Body of pancreas (tissue), 4 donors: ENCODE measurements around the gene CCSER2. TPM values are rescaled to one million over a fixed set of nuclear protein-coding genes. Genes with fewer than 3 reads are reported as not detected.

Source experiments
- ATAC-seq: fragments of 150-250 bp; one replicate; pipeline ENCODE4 v1.9.1; 2016
- DNase-seq, 4 donors: peaks; one replicate each; pipeline ENCODE4 v3.0.0-alpha.2; 2019
- H3K27ac ChIP-seq, 4 donors: fragments of 200-600 bp; sonication (generic); 1 replicate in 3 of 4; 2 replicates in 1 of 4; pipeline versions ENCODE4 v1.5.1 to v1.6.1; 2016 to 2019; ENCODE audit warnings: mild to moderate bottlenecking in 1 of 4, mixed read lengths in 1 of 4, moderate library complexity in 1 of 4
- H3K27me3 ChIP-seq, 2 donors: fragments of 200-600 bp; sonication (generic); one replicate each; pipeline ENCODE4 v1.6.0; 2016; ENCODE audit warnings: mild to moderate bottlenecking in 1 of 2
- H3K36me3 ChIP-seq, 2 donors: fragments of 200-600 bp; sonication (generic); replicated peaks in 1 of 2; 2 replicates each; pipeline ENCODE4 v1.5.1; 2016; ENCODE audit warnings: low read depth in 2 of 2; ENCODE audit not compliant: insufficient read depth in 1 of 2
- H3K4me1 ChIP-seq: fragments of 200-600 bp; sonication (generic); one replicate; pipeline ENCODE4 v1.6.0; 2016
- H3K4me3 ChIP-seq, 2 donors: fragments of 200-600 bp; sonication (generic); 1 replicate in 1 of 2; 2 replicates in 1 of 2; pipeline ENCODE4 v1.5.1; 2016 to 2019
- H3K9me3 ChIP-seq, 3 donors: fragments of 200-600 bp; sonication (generic); 1 replicate in 2 of 3; 2 replicates in 1 of 3; pipeline ENCODE4 v1.5.1; 2016
- POLR2A ChIP-seq, 3 donors: fragments of 450-650 bp; IDR thresholded peaks; one replicate each; pipeline ENCODE4 v1.6.1; 2016; ENCODE audit warnings: antibody characterized with exemption in 3 of 3, mild to moderate bottlenecking in 2 of 3
- WGBS, 2 donors: methylation state at CpG; one replicate each; pipeline ENCODE4 v1.1.5; 2017; 5-methylcytosine and 5-hydroxymethylcytosine counted together
- intact Hi-C: fragments of 100-400 bp; cut with DNase I; formaldehyde crosslinking; loops from one replicate; pipeline ENCODE4 v1.15.1; 2023
- total RNA-seq, 2 donors: library from RNA; depleted of rRNA; stranded (reverse); fragments of >200 nt; gene quantifications; one replicate each; pipeline ENCODE4 v1.1.0, GENCODE V29; 2016
- TF ChIP-seq, protein P1 (sequence below), 7 experiments: fragments of 450-650 bp in 4 of 7; fragments of 200-600 bp in 3 of 7; sonication (generic) in 3 of 7; IDR thresholded peaks; one replicate each; pipeline ENCODE4 v1.5.1; 2016 to 2019; ENCODE audit warnings: antibody characterized with exemption in 7 of 7

CCSER2 gene
- total RNA-seq, 2 donors from 2014 or later, result 14.5 to 20.0 TPM

DNA sequence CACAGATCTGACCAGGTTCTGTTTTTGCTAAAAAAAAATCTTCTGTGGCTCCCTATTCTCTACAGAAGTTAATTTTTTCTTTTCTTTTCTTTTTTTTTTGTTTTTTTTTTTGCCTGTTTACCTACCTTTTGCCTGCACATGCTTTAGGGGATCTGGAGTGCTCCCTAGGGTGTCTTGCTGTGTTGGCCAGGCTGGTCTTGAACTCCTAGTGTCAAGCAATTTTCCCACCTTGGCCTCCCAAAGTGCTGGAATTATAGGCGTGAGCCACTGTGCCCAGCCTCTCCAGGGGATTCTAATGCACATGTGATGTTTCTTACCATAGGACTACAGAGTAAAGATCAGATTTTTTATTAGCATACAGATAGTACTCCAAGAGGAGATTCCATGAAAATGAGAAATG, 10.6 kb downstream of the CCSER2 start:
- no peaks in the 10 kb centered on the region for H3K9me3 ChIP-seq
- no peak overlapping the region for H3K27ac ChIP-seq
- ATAC-seq (no peak), DNase-seq (no peak)
- H3K36me3 ChIP-seq, result no peaks in the 10 kb centered on the region
- no peaks in the 10 kb centered on the region for H3K4me1 ChIP-seq
- no peaks in the 10 kb centered on the region for H3K27me3 ChIP-seq
- WGBS, 2 donors, result 89 to 91% methylated on average over 1 of the region's 1 CpG
- TF ChIP-seq, protein P1, sequence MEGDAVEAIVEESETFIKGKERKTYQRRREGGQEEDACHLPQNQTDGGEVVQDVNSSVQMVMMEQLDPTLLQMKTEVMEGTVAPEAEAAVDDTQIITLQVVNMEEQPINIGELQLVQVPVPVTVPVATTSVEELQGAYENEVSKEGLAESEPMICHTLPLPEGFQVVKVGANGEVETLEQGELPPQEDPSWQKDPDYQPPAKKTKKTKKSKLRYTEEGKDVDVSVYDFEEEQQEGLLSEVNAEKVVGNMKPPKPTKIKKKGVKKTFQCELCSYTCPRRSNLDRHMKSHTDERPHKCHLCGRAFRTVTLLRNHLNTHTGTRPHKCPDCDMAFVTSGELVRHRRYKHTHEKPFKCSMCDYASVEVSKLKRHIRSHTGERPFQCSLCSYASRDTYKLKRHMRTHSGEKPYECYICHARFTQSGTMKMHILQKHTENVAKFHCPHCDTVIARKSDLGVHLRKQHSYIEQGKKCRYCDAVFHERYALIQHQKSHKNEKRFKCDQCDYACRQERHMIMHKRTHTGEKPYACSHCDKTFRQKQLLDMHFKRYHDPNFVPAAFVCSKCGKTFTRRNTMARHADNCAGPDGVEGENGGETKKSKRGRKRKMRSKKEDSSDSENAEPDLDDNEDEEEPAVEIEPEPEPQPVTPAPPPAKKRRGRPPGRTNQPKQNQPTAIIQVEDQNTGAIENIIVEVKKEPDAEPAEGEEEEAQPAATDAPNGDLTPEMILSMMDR (IDR thresholded peaks at IDR 0.05), result no peak
- TF ChIP-seq POLR2A (IDR thresholded peaks at IDR 0.05), result no peak
- intact Hi-C loops, result no loop called here
- H3K4me3 ChIP-seq, result no peak overlapping the region

GRCh38 chr10:84340187-84340586, 11.8 kb downstream of the CCSER2 start:
- TF ChIP-seq POLR2A (IDR thresholded peaks at IDR 0.05), result no peak
- TF ChIP-seq, protein P1 (IDR thresholded peaks at IDR 0.05), result no peak
- 90 to 94% methylated on average over 3 of the region's 3 CpGs for WGBS, 2 donors
- intact Hi-C loops, result no loop called here
- no peaks in the 10 kb centered on the region for H3K36me3 ChIP-seq
- ATAC-seq (no peak), DNase-seq (no peak)
- H3K4me3 ChIP-seq, result no peak overlapping the region
- no peaks in the 10 kb centered on the region for H3K9me3 ChIP-seq
- no peak overlapping the region for H3K27ac ChIP-seq
- H3K27me3 ChIP-seq, result no peaks in the 10 kb centered on the region
- H3K4me1 ChIP-seq, result peaks cover 4% of the 10 kb centered on the region

GRCh38 chr10:84340632-84341537, 12.5 kb downstream of the CCSER2 start:
- H3K9me3 ChIP-seq, result no peaks in the 10 kb centered on the region
- ATAC-seq (no peak), DNase-seq (no peak)
- no peak overlapping the region for H3K4me3 ChIP-seq
- H3K27me3 ChIP-seq, result no peaks in the 10 kb centered on the region
- no peak overlapping the region for H3K27ac ChIP-seq
- peaks cover 8% of the 10 kb centered on the region for H3K4me1 ChIP-seq
- TF ChIP-seq, protein P1 (IDR thresholded peaks at IDR 0.05), result no peak
- no peak for TF ChIP-seq POLR2A (IDR thresholded peaks at IDR 0.05)
- no peaks in the 10 kb centered on the region for H3K36me3 ChIP-seq
- intact Hi-C loops, result no loop called here
- WGBS, 2 donors, result 80 to 85% methylated on average over 9 of the region's 9 CpGs

DNA sequence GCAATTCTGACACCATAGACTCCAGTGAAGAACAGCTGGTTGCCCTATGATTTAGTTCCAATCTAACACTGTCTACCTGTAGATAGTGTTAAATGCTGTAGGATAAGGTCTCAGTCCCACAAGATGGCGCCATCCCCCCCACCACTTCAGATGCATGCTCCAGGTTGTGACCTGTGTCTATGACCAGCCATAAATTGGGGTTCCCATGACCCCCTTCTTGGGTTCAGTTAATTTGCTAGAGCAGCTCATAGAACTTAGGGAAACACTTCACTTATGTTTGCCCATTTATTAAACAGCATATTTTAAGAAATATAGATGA, 13.1 kb downstream of the CCSER2 start:
- no peak overlapping the region for H3K27ac ChIP-seq
- H3K9me3 ChIP-seq, result no peaks in the 10 kb centered on the region
- no peak overlapping the region for H3K4me3 ChIP-seq
- no peaks in the 10 kb centered on the region for H3K36me3 ChIP-seq
- no peak for DNase-seq
- ATAC-seq, result no peak
- no peaks in the 10 kb centered on the region for H3K27me3 ChIP-seq
- peaks cover 10% of the 10 kb centered on the region for H3K4me1 ChIP-seq
- intact Hi-C loops, result no loop called here
- 88 to 92% methylated on average over 1 of the region's 1 CpG for WGBS, 2 donors
- TF ChIP-seq, protein P1 (IDR thresholded peaks at IDR 0.05), result no peak
- no peak for TF ChIP-seq POLR2A (IDR thresholded peaks at IDR 0.05)

- H3K36me3 ChIP-seq, result no peaks in the 10 kb centered on the region
- H3K4me1 ChIP-seq, result peaks cover 10% of the 10 kb centered on the region
- intact Hi-C loops, result no loop called here
- H3K9me3 ChIP-seq, result no peaks in the 10 kb centered on the region
- 24 to 28% methylated on average over 1 of the region's 1 CpG for WGBS, 2 donors
- H3K27me3 ChIP-seq, result no peaks in the 10 kb centered on the region
- no peak for TF ChIP-seq POLR2A (IDR thresholded peaks at IDR 0.05)
- TF ChIP-seq, protein P1 (IDR thresholded peaks at IDR 0.05), result no peak
- H3K4me3 ChIP-seq, result no peak overlapping the region
- DNase-seq (no peak), ATAC-seq (no peak)
- no peak overlapping the region for H3K27ac ChIP-seq
These were observed 13.6 kb downstream of the CCSER2 start for GRCh38 chr10:84341983-84342382.
